CD4-positive, alpha-beta T cell treated with Interleukin-15 for 1 hour (primary cell): Measurements from ENCODE around the gene ABHD10.

Experiments used
- DNase-seq: peaks from one replicate; pipeline ENCODE4 v3.0.0-alpha.2; 2020

Gene ABHD10

DNA sequence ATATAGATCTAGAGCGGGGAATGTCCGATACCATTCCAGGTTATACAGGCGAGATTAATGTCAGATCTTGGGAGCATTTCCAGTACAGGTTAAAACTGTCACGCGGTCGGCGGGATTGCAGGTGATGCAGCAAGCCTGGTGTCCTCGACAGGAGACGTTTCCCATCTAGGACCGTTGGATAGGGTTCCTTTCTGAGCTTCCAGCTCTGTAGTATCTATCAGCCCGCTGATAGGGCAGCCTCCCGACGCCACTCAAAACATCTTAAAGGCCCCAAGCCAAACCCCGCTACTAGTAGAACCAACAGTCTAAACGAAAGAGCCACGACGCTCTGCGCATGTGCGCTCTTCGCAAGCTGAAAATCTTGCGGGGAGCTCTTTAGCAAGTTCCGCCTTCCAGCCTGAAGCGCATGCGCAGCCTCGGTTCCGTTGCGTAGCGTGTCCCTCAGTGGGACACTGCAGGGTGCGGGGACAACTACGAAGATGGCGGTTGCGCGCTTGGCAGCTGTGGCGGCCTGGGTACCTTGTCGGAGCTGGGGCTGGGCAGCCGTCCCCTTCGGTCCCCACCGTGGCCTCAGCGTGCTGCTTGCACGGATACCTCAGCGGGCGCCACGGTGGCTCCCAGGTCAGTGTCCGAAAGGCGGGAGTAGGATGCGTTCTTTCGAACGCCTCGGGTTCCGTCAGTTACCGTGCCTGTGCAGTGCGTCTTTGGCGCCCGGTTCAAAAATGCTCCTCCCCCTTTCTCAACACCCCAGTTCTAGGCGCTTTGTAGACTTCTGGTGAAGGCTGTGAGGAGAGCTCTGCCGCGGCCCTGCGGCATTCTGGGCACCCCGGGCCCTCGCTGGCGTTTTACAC, at the start of gene ABHD10:
ABHD10 (plus strand) TSS at position 444 of the 851 bp plus-strand sequence; CDS start at position 480, 36 bp downstream.
- DNase-seq, result peak; percentile 97

DNA sequence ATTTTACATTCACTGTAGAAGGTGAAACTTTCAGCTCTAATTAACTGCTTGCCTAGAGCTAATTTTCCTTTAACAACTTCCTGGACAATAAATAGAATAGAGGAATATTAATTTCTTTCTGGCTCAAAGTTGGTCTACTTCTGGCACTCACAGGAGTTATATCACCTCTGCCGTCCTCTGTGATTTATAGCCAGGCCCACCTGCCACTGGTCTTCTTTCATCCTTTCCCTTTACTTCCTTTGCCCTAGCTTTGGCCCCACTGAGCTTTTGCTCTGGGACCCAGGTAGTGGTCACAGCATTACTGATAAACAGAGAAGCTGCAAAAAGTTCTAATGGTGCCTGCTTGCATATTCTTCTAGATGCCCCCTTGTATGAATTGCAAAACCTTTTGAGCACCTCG, 49.3 kb upstream of the ABHD10 start:
- no peak for DNase-seq

DNA sequence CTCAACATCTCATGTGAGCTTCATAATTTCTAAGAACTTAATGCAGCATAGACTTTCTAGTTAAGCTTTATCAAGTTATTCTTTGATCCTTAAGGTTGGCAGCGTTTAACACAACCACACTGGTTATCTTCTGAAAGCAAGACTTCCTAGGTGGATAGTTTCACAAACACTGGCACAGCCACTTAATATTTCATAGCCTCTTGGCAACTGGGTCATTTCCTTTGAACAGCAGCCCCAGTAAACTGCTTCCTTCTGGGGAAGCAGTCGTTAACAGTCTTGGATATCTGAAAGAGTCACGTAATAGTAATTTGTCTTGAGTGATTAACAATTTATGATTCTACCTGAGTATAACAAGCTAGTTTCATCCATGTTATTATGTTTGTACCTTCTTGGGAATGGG, 45.9 kb upstream of the ABHD10 start:
- DNase-seq, result no peak

DNA sequence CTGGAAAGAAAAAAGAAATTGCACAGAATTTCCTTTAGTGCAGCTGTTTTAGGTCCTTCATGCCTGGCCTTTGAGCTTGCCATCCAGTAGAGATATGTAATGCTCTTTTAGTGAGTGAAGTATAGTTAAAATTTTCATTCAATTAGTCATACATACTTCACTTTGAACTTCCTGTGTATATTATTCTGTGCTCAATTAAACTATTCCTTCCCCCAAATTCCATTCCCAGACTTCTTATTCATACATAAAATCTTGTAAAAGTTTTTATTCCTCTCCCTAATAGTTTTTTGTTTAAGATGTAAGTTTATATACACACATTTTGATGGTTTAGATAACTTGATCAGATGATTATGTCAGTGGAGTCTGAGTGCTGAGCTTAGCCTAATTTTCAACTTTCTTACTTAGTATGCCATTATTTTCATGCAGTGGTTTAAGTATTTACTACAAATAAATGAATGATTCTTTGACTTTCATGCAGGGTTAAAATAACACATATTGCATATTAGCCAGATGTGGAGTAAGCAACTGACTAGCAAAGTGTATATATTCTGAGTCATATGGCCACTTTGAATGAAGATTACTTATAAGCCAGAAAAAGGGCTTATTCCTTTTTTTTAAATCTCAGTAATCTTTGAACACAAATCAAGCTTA, 42.5 kb upstream of the ABHD10 start:
- no peak for DNase-seq

DNA sequence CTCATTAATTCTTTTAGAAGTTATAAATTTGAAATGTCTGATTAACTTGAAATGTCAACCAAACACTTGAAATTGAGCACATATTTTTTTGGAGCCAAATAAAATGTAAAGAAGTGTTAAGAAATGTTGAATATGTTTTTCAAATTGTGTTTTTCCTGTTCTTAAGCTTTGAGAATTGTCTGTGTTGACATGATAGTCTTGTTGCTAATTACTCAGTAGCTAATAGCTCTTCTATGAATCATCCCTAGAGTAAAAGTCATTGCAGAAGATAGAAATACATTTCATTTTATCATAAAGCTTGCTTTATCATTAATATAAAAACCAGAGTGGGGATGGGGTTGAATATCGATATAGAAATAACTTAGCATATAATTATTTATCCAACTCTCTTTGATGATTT, 41.9 kb upstream of the ABHD10 start:
- DNase-seq, result no peak

DNA sequence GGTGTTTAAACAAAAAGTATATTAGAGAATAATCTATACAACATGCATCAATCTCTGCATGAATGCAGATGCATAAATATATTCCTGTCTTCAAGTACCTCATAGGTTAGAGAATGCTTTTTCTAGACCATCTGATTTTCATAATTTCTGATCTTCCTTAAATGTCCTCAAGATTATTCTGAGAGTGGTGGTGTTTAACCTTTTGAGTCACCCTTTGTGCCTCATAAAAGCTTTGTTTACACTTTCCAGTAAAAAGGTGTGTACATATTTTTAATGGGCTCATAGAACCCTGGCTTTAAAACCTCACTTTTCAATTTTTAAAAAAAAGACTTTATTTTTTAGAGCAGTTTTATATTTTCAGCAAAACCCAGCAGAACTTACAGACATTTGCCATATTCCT, 41.0 kb upstream of the ABHD10 start:
- DNase-seq, result no peak

DNA sequence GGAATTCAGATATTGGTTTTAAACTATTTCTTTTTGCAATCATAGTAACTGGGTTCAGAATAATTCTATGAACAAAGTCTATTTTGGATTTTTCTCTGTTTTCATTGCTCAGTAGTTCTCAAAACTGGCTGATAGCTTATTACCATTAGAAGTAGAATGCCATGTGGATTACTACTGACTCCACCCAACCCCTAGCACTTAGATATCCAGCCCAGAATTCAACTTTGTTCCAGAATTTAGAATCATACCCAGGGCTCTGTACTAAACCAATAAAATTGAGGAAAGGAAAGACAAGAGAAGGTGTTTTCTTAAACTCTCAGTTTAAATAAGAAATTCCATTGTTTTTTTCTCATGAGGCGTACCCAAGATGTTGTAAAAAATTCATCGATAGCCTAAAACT, 39.0 kb upstream of the ABHD10 start:
- DNase-seq, result no peak

DNA sequence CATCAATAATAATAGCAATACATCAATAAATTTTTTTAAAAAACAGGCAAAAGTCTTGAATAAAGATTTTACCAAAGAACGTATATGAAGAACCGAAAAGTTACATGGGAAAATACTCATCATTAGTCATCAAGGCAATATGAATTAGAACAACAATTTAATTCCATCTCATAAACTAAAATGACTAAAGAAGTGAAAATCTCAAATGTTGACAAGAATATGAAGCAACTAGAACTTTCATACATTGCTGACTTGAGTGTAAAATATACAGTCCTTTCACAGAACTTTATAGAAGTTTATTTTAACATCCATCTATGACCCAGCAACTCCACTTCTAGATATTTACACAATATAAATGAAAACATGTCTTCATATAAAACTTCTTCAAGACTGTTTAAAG, 35.3 kb upstream of the ABHD10 start:
- no peak for DNase-seq

DNA sequence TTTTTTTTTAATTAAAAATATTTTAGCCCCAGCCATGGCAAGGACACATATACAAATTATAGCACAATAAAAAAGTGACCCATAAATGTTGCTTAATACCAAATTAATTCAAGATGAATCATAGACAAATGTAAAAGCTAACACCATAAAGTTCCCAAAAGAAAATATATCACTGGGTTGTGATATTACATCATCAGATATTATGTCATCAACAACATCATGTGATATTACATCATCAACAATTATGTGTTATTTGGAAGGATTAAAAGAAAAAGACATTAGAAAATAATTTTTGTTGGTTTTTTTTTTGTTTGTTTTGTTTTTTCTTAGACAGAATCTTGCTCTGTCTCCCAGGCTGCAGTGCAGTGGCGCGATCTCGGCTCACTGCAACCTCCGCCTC, 34.5 kb upstream of the ABHD10 start:
- DNase-seq, result no peak

DNA sequence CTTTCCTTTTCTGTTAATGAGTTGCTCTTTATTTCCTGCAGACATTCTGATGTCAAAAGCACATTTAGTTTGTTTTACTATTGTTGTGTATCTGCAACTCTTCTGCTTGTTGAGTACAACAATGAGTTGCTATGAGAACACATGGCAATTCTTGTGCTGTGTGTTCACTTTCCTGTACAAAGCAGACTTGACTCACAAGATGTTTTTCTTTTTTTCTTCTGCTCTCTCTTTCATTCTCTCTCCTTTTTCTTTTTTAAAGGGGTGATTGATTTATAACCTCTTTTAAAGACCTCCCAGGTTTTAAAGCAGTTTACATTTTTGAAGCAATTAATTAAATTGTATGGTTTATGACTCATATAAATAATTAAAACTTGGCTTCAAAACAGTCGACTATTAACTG, 31.6 kb upstream of the ABHD10 start:
- DNase-seq, result no peak

DNA sequence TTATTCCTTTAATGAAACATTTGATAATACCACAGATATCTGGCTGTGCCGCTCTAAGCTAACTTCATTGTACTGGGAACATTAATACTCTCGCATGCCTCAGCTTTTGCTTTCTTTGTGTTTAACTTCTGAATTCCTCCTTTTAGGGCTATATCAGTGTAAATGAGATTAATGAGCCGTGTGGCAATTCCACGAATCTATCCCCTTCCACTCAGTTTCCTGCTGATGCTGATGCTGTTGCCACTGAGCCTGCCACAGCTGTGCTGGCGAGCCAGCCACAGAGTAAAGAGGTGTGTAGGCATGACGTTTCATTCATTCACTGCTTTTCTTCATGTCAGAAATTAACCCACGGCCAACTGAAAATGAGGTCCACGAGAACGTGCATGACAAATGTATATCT, 30.0 kb upstream of the ABHD10 start:
- no peak for DNase-seq

DNA sequence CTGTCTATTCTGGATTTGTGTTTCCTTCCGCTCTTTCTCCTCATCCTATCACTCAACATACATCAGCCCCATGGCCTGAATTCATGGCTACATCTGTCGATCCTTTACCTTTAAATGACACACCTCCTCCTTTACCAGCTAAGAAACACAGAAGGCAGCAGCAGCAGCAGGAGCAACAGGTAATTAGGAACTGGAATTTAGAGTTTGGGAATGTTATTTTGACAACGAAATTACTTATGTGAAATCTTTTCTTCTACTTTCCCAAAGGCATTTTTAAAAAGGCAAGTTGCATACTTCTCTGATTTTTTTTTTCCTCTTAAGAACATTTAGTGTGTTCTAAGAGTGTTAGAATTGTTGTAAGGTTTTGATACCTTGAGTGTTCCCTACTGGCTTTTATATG, 29.1 kb upstream of the ABHD10 start:
- DNase-seq, result no peak

DNA sequence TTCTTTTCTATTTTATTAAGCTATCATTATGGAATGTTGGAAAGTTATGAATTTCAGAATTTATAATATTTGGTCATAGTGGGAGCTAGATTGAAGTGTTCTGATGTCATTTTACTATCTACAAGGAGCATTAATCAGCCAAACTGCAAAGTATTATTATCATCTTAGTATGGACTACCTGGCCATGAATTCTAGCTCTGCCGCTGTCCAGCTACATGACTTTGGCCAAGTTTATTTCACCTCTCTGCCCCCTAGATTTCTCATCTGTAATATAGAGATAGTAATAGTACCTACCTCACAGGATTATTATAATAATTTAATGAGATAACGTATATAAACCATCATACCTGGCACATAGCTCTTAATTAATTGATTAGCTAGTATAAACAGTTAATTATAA, 27.8 kb upstream of the ABHD10 start:
- no peak for DNase-seq

DNA sequence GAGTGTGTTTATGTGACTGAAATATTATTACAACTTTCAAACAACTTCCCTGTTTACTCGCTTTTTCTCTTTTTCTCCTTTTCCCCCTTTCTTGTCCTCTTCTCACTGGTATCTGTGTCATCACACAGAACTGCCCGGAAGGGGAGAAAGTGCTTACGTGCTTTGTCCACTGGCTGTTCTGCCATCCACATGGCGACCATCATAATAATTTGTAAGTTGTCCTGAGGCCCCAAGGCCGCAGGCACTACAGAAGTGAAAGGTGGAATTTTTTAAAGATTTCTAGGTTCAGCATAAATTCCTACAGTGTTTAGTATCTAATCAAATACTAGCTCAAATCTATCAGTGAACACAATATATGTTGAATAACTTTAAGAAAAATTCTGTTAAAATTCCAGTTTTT, 26.7 kb upstream of the ABHD10 start:
- DNase-seq, result no peak

DNA sequence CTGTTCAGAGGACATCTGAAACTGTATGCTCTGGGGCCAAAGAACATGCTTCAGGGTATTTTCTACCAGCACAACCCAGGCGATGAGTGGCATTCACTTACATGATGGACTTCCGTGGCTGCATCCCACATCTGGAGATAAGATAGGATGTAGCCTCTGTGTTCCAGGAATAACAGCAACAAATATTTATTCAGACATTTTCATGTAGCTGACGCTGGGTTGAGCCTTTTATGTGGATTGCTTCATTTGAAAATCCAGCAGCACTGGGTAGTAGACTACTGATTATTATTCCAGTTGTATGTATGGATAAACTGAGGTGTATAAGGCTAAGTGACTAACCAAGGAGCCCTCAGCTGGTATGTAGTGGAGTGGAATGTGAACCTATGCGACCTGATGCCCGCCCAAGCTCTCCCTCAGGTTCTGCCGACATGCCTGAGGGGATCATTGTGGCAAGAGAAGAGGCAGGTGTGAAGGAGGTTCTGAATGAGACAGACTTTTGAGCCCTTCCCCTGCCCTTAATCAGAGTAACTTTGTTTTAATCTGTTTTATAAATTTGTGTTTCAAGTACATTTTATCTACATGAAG, 25.9 kb upstream of the ABHD10 start:
- no peak for DNase-seq

DNA sequence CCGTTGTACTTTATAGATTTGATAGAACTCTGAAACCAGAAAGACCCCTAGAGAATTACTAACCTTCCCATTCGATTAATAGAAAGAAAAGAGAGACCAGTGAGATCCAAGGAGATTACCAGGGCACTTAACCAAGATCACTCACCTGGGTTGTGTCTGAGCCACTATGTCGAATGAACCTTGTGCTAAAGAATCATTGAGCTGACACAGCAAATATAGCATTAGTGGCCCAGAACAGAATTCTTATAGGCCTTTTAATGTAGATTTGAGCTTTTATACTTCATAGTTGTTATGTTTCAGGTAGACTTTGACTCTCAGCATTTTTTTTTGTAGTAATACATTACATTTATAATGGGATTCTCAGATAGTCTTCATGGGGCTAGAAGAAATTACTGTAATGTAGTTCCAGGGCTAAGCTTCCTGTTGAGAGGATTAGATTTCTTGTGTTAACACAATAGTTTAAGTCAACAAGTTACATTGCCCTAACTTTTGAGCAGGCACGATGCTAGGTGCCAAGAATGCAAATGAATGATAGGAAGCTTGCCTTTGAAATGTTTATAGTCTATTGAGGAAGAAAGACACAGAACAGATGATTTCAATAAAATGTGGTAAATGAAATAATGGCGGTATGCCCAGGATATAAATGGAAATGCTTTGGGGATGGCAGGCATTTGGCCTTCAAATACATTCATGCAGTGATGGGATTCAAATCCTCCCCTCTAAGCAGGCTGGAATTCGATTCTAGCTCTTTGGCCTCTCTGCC, 24.4 kb upstream of the ABHD10 start:
- no peak for DNase-seq

DNA sequence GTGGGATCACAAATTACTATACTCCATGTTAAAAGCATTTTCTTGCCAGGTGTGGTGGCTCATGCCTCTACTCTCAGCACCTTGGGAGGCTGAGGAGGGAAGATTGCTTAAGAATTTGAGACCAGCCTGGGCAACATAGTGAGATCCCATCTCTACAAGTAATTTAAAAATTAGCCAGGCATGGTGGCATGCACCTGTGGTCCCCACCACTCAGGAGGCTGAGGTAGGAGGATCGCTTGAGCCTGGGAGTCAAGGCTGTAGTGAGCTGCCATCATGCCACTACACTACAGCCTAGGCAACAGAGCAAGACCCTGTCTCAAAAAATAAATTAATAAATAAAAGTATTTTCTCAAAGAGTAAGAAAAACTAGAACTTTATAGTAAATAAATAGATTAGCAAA, 22.9 kb upstream of the ABHD10 start:
- no peak for DNase-seq

DNA sequence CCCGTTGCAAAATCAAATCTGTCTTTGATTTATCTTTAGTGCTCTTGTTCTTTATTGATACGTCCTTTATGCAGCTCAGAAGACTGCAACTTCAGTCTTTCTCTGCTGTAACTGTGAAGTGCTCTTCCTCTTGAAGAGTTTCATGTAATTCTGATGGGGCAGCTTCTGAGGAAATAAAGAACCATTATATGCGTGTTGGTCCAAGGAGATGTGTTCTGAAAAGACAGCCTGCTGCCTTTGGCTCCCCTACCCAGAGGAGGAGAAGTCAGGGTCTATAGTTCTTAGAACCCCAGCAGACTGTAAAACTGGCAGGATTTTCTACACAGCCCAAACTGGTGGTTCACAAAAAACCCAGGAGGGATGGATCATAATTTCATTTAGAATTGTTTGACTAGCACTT, 22.4 kb upstream of the ABHD10 start:
- no peak for DNase-seq

DNA sequence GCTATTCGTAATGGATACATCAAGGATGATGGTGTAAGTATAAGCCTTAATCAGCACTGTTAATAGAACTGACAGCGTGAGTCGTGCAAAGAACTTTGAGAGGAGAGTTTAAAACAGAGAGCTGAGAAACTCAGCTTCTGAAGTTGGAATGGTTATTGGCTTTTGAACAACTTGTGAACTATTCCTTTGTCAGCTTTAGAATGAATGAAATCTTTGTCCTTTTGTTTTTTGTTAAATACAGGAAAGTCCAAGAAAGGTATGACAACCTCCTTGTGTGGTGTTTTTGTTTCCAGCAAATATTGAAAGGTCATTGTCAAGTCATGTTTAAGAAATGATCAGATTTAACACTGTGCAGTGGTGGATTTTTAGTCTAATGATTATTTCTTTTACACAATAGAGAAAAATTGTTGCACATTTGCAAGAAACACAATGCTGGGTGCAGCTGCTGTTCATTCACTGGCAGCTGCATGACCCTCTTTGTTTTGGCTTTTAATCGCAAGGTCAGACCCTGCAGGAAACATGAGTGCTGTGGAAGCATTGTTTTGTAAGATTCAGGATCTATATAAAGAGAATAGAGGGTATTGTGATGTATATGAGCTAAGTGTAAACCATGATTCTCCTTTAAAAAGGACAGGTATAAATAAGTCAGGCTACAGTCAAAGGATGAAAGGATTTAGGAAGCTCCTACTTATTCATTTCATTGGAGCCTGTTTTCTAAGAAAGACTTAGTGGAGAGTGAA, 21.7 kb upstream of the ABHD10 start:
- DNase-seq, result no peak

DNA sequence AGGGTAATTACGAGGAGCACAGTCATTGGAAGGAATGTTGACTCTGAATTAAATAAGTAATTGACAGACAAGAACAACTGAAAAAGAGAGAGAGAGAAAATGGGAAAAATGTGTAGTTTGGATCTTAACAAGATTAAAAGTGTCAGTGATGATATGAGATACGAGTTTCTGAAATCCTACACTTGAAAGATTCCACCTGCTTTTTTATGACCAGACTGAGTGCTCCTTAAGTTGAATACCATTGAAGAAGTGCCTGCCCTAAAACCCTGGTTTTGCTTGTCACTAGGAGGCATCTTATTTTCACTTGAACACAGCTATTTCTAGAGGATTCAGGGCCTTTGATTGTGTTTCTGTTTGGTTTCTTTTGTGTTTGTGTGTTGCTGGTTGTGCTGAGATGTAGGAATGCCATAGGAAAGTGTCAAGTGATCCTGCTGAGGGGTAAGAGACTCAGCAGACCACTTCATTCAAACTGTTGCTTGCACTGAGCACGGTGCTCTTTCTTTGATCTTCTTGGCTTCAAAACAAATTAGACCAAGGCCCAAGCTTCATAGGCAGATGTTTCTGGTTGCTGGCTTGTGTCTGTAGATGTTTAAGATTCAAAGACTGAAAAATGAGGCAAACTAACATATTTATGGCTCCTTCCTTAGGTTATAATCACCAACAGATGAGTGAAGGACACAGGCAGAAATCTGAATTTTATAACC, 17.2 kb upstream of the ABHD10 start:
- DNase-seq, result no peak

DNA sequence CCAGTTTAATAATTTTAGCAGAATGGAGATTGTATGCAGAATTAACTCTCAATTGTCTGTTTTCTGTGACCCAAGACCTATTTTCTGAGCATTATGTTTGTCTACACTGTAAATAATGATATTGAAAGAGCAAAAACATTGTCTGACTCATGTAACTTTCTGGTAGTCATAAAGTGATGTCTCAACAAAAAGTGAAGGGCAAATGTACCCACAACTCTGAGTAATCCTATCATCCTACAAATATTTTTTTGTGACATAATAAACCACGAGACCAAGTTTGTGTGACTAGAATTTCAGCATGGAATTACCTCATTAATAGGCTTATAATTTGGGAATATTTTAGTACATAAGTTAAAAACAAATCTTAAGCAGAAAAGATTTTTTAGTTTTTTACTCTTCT, 15.4 kb upstream of the ABHD10 start:
- no peak for DNase-seq

DNA sequence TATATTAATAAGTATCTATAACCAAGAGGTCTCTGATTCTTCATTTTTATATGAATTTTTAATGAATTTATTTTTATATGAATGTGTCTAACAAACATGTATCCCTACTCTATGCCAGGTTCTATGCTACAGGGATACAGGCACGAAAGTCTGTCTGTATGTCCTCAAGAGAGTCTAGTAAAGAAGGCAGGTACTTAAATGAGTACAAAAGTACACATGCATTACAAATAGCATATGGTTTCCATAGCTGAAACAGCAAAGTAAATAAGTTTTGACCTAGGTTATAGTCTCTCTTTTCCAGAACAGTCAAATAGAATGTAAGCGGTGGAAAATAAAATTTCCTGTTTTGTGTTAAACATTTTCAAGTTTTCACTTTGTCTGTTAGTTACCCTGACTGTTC, 13.3 kb upstream of the ABHD10 start:
- DNase-seq, result no peak
